GM18502 (cell line): ENCODE results near the gene ADIPOR2.
"Not testable (repeated sequence)": the region's sequence is repeated elsewhere in the genome, so short reads cannot be mapped to it uniquely, and the experiment has no call there.

Experiments used
- ATAC-seq: cut with Tn5 transposase; IDR thresholded peaks from one replicate; pipeline ENCODE4 v1.9.1; 2021; ENCODE audit warnings: mild to moderate bottlenecking; ENCODE audit not compliant: unreplicated experiment, poor library complexity

Gene ADIPOR2

GRCh38 chr12:1663440-1664132, 27.3 kb upstream of the ADIPOR2 start:
- ATAC-seq = no peak

GRCh38 chr12:1665366-1665765, 25.5 kb upstream of the ADIPOR2 start:
- ATAC-seq = no peak

- no peak for ATAC-seq
Observed at GRCh38 chr12:1666215-1666614, 24.7 kb upstream of the ADIPOR2 start.

- ATAC-seq = no peak
Observed at GRCh38 chr12:1666685-1667162, 24.1 kb upstream of the ADIPOR2 start.

GRCh38 chr12:1668833-1669543, 21.9 kb upstream of the ADIPOR2 start:
- no peak for ATAC-seq

GRCh38 chr12:1670358-1671268, 20.3 kb upstream of the ADIPOR2 start:
- ATAC-seq = no peak

- ATAC-seq = no peak
Observed at GRCh38 chr12:1676043-1676442, 14.8 kb upstream of the ADIPOR2 start.

GRCh38 chr12:1680804-1681492, 9.9 kb upstream of the ADIPOR2 start:
- ATAC-seq = no peak

- ATAC-seq = no peak
Observed at GRCh38 chr12:1681493-1681807, 9.4 kb upstream of the ADIPOR2 start.

- no peak for ATAC-seq
Observed at GRCh38 chr12:1688086-1688710, 2.7 kb upstream of the ADIPOR2 start.

GRCh38 chr12:1691123-1692007, 495 bp downstream of the ADIPOR2 start:
- peak; percentile 46 for ATAC-seq

- ATAC-seq = no peak
Observed at GRCh38 chr12:1692226-1692625, 1.4 kb downstream of the ADIPOR2 start.

GRCh38 chr12:1692895-1693610, 2.2 kb downstream of the ADIPOR2 start:
- no peak for ATAC-seq

GRCh38 chr12:1695097-1695496, 4.2 kb downstream of the ADIPOR2 start:
- not testable (repeated sequence) for ATAC-seq

- ATAC-seq = no peak
Observed at GRCh38 chr12:1695886-1696670, 5.2 kb downstream of the ADIPOR2 start.

GRCh38 chr12:1696800-1697199, 5.9 kb downstream of the ADIPOR2 start:
- ATAC-seq = no peak

GRCh38 chr12:1697271-1697670, 6.4 kb downstream of the ADIPOR2 start:
- ATAC-seq = no peak

- ATAC-seq = no peak
Observed at GRCh38 chr12:1698720-1699119, 7.8 kb downstream of the ADIPOR2 start.
